Trophoblast cell (in vitro differentiated cells and primary cell): Measurements from ENCODE around the gene FAM222A.

Experiments
- DNase-seq, 2 donors: peaks; one replicate each; pipeline ENCODE4 v3.0.0-alpha.2; 2016
- H2AFZ ChIP-seq: 2 replicates; pipeline ENCODE4 v1.6.1; 2013; ENCODE audit warnings: low read length, moderate library complexity, mild to moderate bottlenecking; ENCODE audit not compliant: insufficient read depth, poor library complexity
- H2AK5ac ChIP-seq: 2 replicates; pipeline ENCODE4 v1.6.1; 2013; ENCODE audit warnings: mild to moderate bottlenecking, low read length
- H2BK120ac ChIP-seq: 2 replicates; pipeline ENCODE4 v1.6.1; 2013; ENCODE audit warnings: low read length, mild to moderate bottlenecking, moderate library complexity; ENCODE audit not compliant: insufficient read depth, poor library complexity
- H2BK12ac ChIP-seq: 2 replicates; pipeline ENCODE4 v1.6.1; 2013; ENCODE audit warnings: mild to moderate bottlenecking, low read length, moderate library complexity
- H2BK5ac ChIP-seq: 2 replicates; pipeline ENCODE4 v1.6.1; 2013; ENCODE audit warnings: low read length, low read depth, moderate library complexity, mild to moderate bottlenecking; ENCODE audit not compliant: poor library complexity
- H3K14ac ChIP-seq: 2 replicates; pipeline ENCODE4 v1.6.1; 2013; ENCODE audit warnings: mild to moderate bottlenecking, low read length
- H3K18ac ChIP-seq: 2 replicates; pipeline ENCODE4 v1.6.1; 2013; ENCODE audit warnings: mild to moderate bottlenecking, low read length
- H3K23ac ChIP-seq: 2 replicates; pipeline ENCODE4 v1.6.1; 2013; ENCODE audit warnings: low read length
- H3K27ac ChIP-seq: 2 replicates; pipeline ENCODE4 v1.5.1; 2013; ENCODE audit warnings: low read depth, mild to moderate bottlenecking, inconsistent platforms, low read length, moderate library complexity
- H3K27me3 ChIP-seq: 2 replicates; pipeline ENCODE4 v1.6.1; 2013; ENCODE audit warnings: inconsistent platforms, mild to moderate bottlenecking, low read length, moderate library complexity; ENCODE audit not compliant: insufficient read depth
- H3K36me3 ChIP-seq, 2 experiments: 1 replicate in 1 of 2; 2 replicates in 1 of 2; pipeline ENCODE4 v1.6.1; 2013; ENCODE audit warnings: low read length in 2 of 2, mild to moderate bottlenecking in 2 of 2, moderate library complexity in 1 of 2; ENCODE audit not compliant: insufficient read depth in 2 of 2, control insufficient read depth in 1 of 2
- H3K4ac ChIP-seq: 2 replicates; pipeline ENCODE4 v1.6.1; 2013; ENCODE audit warnings: low read depth, mild to moderate bottlenecking, low read length, moderate library complexity
- H3K4me1 ChIP-seq, 2 experiments: 1 replicate in 1 of 2; 2 replicates in 1 of 2; pipeline ENCODE4 v1.6.1; 2013; ENCODE audit warnings: low read length in 2 of 2, mild to moderate bottlenecking in 2 of 2, moderate library complexity in 1 of 2; ENCODE audit not compliant: insufficient read depth in 2 of 2, control insufficient read depth in 1 of 2
- H3K4me2 ChIP-seq: 2 replicates; pipeline ENCODE4 v1.6.1; 2013; ENCODE audit warnings: inconsistent platforms, mild to moderate bottlenecking, low read length, moderate library complexity
- H3K4me3 ChIP-seq: 2 replicates; pipeline ENCODE4 v1.5.1; 2013; ENCODE audit warnings: mild to moderate bottlenecking, low read depth, low read length, inconsistent platforms
- H3K79me1 ChIP-seq: one replicate; pipeline ENCODE4 v1.6.1; 2013; ENCODE audit warnings: low read length
- H3K79me2 ChIP-seq: 2 replicates; pipeline ENCODE4 v1.6.1; 2013; ENCODE audit warnings: low read length, mild to moderate bottlenecking; ENCODE audit not compliant: control insufficient read depth, insufficient read depth, poor library complexity
- H3K9ac ChIP-seq: 2 replicates; pipeline ENCODE4 v1.6.1; 2013; ENCODE audit warnings: mild to moderate bottlenecking, low read length
- H3K9me3 ChIP-seq: 2 replicates; pipeline ENCODE4 v1.6.1; 2013; ENCODE audit warnings: low read depth, mild to moderate bottlenecking, control low read depth, inconsistent platforms, low read length; ENCODE audit not compliant: insufficient read depth
- H4K12ac ChIP-seq: 2 replicates; pipeline ENCODE4 v1.6.1; 2013; ENCODE audit warnings: low read depth, mild to moderate bottlenecking, low read length, moderate library complexity
- H4K8ac ChIP-seq: 2 replicates; pipeline ENCODE4 v1.6.1; 2013; ENCODE audit warnings: low read depth, mild to moderate bottlenecking, low read length, moderate library complexity
- H4K91ac ChIP-seq: one replicate; pipeline ENCODE4 v1.6.1; 2013; ENCODE audit warnings: low read depth, mild to moderate bottlenecking, low read length, moderate library complexity
- WGBS: extraction: QIAGEN DNeasy Blood & Tissue Kit; methylation state at CpG from one replicate; pipeline ENCODE4 v1.1.7; 2013; ENCODE audit warnings: missing lambda C conversion rate; ENCODE audit not compliant: insufficient read length, insufficient coverage; ENCODE audit errors: extremely low coverage; 5-methylcytosine and 5-hydroxymethylcytosine counted together

FAM222A gene

DNA sequence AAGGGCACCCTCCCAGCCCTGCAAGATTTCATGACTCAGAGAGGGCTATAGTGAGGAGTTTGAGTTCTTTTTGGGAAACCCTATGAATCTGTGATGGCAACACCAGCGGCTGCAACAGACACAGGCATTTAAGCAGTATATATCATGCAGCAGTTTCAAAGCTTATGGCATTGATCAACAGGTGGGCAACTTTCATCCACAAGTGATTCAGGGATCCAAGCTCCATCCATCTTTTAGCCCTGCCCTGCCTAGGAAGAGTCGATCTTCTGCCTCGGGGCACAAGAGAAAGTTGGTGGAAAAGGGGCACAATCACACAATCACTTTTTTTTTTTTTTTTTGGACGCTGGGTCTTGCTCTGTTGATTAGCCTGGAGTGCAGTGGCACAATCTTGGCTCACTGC is 8.3 kb upstream of the FAM222A start:
- Histone ChIP-seq H3K27ac (no peak overlapping the region), H3K9me3 (no peaks in the 10 kb centered on the region), H3K4me2 (no peak overlapping the region), H2BK120ac (no peak overlapping the region), H3K23ac (no peak overlapping the region), H3K79me1 (no peaks in the 10 kb centered on the region), H4K8ac (no peak overlapping the region), H2BK5ac (no peak overlapping the region), H2AK5ac (no peak overlapping the region), H3K4me1 (no peaks in the 10 kb centered on the region), H4K12ac (no peak overlapping the region), H3K14ac (no peak overlapping the region), H3K27me3 (no peaks in the 10 kb centered on the region), H2AFZ (no peak overlapping the region), H2BK12ac (no peak overlapping the region), H3K36me3 (no peaks in the 10 kb centered on the region), H3K18ac (no peak overlapping the region), H3K9ac (no peak overlapping the region), H3K79me2 (no peaks in the 10 kb centered on the region), H3K4me3 (no peak overlapping the region), H4K91ac (no peak overlapping the region), H3K4ac (no peak overlapping the region)
- no CpG with 5 or more reads among the region's 4 CpGs for WGBS
- DNase-seq = no peak

DNA sequence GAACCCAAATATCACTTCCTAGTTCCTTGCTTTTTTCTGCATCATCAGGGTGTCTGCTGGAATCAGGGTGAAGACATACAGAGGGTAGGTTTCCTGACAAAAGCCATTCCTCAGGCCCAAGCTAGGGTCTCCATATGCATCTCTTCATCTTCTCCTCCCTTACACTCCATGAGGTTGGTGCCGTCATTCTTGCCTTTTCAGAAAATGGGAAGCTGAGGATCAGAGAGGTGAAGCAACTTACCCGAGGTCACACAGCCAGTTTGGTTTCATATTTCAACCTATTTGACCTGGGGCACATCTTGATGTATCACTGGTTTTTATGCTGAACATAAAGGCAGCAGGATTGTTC is 7.3 kb upstream of the FAM222A start:
- no CpG with 5 or more reads among the region's 2 CpGs for WGBS
- Histone ChIP-seq H2BK12ac (no peak overlapping the region), H2AK5ac (no peak overlapping the region)

DNA sequence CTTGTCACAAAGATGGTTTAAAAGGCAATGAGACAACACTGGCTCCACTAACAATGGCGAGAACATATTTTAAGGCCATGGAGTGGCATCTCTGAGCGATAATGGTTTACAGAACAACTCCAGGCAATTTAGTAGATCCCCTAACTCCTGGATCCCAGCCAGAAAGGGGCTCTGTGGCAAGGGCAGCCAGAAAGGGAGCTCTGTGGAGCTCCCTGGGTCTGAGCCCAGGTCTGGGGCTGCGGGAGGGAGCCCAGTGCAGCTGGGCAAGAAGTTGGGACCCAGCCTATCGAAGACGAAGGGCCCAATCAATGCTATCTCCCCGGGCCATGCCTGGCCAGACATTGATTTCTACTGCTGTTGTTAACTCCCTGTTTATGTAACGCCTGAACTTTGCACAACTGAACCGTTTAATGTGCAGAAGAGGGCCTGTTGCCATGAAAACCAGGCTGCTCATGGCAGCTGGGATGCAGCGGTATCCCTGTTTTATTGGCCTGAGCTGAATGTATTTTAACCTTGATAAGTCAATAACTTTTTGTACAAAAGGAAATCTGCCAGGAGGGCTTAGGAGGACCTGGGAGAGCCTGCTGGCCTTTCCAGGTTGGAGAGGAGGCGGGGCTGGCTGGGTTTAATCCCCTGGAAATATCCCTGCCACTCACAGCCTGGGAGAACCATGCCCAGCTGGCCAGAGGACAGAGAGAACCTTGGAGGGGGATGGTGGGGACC is 6.7 kb upstream of the FAM222A start:
- Histone ChIP-seq H3K79me2 (no peaks in the 10 kb centered on the region), H4K91ac (no peak overlapping the region), H4K8ac (no peak overlapping the region), H3K27me3 (no peaks in the 10 kb centered on the region), H3K36me3 (no peaks in the 10 kb centered on the region), H3K4me3 (no peak overlapping the region), H3K4ac (no peak overlapping the region), H3K4me2 (no peak overlapping the region), H3K23ac (no peak overlapping the region), H3K18ac (no peak overlapping the region), H3K9me3 (no peaks in the 10 kb centered on the region), H2AFZ (no peak overlapping the region), H2AK5ac (no peak overlapping the region), H3K4me1 (peaks cover 0 to 1% of the 10 kb centered on the region in 2 experiments), H2BK120ac (no peak overlapping the region), H3K27ac (no peak overlapping the region), H3K9ac (no peak overlapping the region), H2BK12ac (no peak overlapping the region), H4K12ac (no peak overlapping the region), H3K14ac (no peak overlapping the region), H3K79me1 (no peaks in the 10 kb centered on the region), H2BK5ac (no peak overlapping the region)
- WGBS = no CpG with 5 or more reads among the region's 10 CpGs
- DNase-seq = no peak

More for the DNA sequence above, 7.3 kb upstream of the FAM222A start:
- Histone ChIP-seq H3K23ac (no peak overlapping the region), H4K8ac (no peak overlapping the region), H3K79me1 (no peaks in the 10 kb centered on the region), H4K12ac (no peak overlapping the region), H3K27me3 (no peaks in the 10 kb centered on the region), H3K4ac (no peak overlapping the region), H2AFZ (no peak overlapping the region), H4K91ac (no peak overlapping the region), H3K9me3 (no peaks in the 10 kb centered on the region), H2BK120ac (no peak overlapping the region), H3K36me3 (no peaks in the 10 kb centered on the region), H3K4me3 (no peak overlapping the region), H3K4me1 (no peaks in the 10 kb centered on the region), H3K27ac (no peak overlapping the region), H2BK5ac (no peak overlapping the region), H3K79me2 (no peaks in the 10 kb centered on the region), H3K9ac (no peak overlapping the region), H3K18ac (no peak overlapping the region), H3K4me2 (no peak overlapping the region), H3K14ac (no peak overlapping the region)
- peak in 1 of 2 donors; percentile 49 for DNase-seq

DNA sequence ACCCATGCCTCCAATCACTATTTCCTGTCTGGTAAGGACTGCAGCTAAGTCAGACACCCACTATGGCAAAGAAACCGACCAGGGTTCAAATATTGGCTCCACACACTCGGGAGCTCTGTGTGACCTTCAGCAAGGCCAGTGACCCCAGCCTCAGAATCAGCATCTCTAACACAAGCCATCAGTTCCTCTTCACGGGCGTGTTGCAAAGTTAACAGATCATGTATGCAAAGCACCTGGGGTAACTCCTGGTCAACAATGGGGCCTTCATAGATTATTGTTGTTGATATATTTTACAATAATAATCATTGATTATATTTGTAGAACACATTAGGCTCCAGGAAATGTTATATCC is 6.2 kb upstream of the FAM222A start:
- Histone ChIP-seq H4K91ac (no peak overlapping the region), H3K4me2 (no peak overlapping the region), H2AFZ (no peak overlapping the region), H3K79me2 (no peaks in the 10 kb centered on the region), H3K4ac (no peak overlapping the region), H3K14ac (no peak overlapping the region), H3K27ac (no peak overlapping the region), H3K18ac (no peak overlapping the region), H4K12ac (no peak overlapping the region), H3K4me3 (no peak overlapping the region), H2BK120ac (no peak overlapping the region), H2AK5ac (no peak overlapping the region), H3K79me1 (no peaks in the 10 kb centered on the region), H3K9ac (no peak overlapping the region), H3K23ac (no peak overlapping the region), H2BK12ac (no peak overlapping the region), H2BK5ac (no peak overlapping the region), H3K9me3 (no peaks in the 10 kb centered on the region), H3K4me1 (peaks cover 0 to 3% of the 10 kb centered on the region in 2 experiments), H3K27me3 (no peaks in the 10 kb centered on the region), H4K8ac (no peak overlapping the region), H3K36me3 (no peaks in the 10 kb centered on the region)
- DNase-seq = no peak
- WGBS = no CpG with 5 or more reads among the region's 4 CpGs
